HepG2 (cell line): ENCODE results near the gene FAM174C. TPM values are rescaled to one million over a fixed set of nuclear protein-coding genes. Genes with fewer than 3 reads are reported as not detected.

Experiments
- EEA1 ChIP-seq: sonication (generic); formaldehyde crosslinking; IDR thresholded peaks from 2 replicates; pipeline ENCODE4 v1.5.1; 2020; ENCODE audit warnings: mild to moderate bottlenecking, missing genetic modification reagents, borderline replicate concordance
- ELF3 ChIP-seq: IDR thresholded peaks from 2 replicates; pipeline ENCODE4 v1.6.1; 2016; ENCODE audit warnings: missing genetic modification reagents, missing compliant biosample characterization
- KDM2A ChIP-seq: sonication (generic); formaldehyde crosslinking; IDR thresholded peaks from 2 replicates; pipeline ENCODE4 v1.4.0; 2020; ENCODE audit warnings: low read depth, missing genetic modification reagents, borderline replicate concordance
- PHF20 ChIP-seq: sonication (generic); formaldehyde crosslinking; IDR thresholded peaks from 2 replicates; pipeline ENCODE4 v1.5.0; 2020; ENCODE audit warnings: mild to moderate bottlenecking, missing genetic modification reagents
- POGK ChIP-seq: sonication (generic); formaldehyde crosslinking; conservative IDR thresholded peaks from 2 replicates; pipeline ENCODE4 v1.8.0; 2022; ENCODE audit warnings: mild to moderate bottlenecking, moderate library complexity, missing genetic modification reagents
- POLR2AphosphoS2 ChIP-seq: IDR thresholded peaks from 2 replicates; pipeline ENCODE4 v1.6.1; 2011; ENCODE audit warnings: low read depth, low read length, improper control_type of control experiment
- RXRA ChIP-seq: sonication (generic); formaldehyde crosslinking; IDR thresholded peaks from 2 replicates; pipeline ENCODE4 v1.5.1; 2020; ENCODE audit warnings: missing genetic modification reagents
- U2AF2 ChIP-seq: fragments of 200-400 bp; formaldehyde crosslinking; IDR thresholded peaks from 2 replicates; pipeline ENCODE4 v1.6.1; 2017; ENCODE audit warnings: low read depth, mild to moderate bottlenecking, low read length
- ZNF260 ChIP-seq: sonication (generic); formaldehyde crosslinking; IDR thresholded peaks from 2 replicates; pipeline ENCODE4 v1.4.0; 2020; ENCODE audit warnings: missing genetic modification reagents, low read depth, mild to moderate bottlenecking, borderline replicate concordance
- ZNF687 ChIP-seq: sonication (generic); formaldehyde crosslinking; IDR thresholded peaks from 2 replicates; pipeline ENCODE4 v1.5.1; 2020; ENCODE audit warnings: mild to moderate bottlenecking, missing genetic modification reagents, moderate library complexity
- polyA plus RNA-seq, 8 experiments: library from polyadenylated mRNA; depleted of rRNA in 3 of 8; stranded (reverse) in 7 of 8; unstranded in 1 of 8; fragments of >200 nt; fragmentation: Illumina TruSeq in 4 of 8; extraction: Trizol in 4 of 8; gene quantifications; 2 replicates each; pipeline versions ENCODE4 v1.2.1 to v1.2.3, GENCODE V29; 2011 to 2016; ENCODE audit warnings: low read depth in 4 of 8, missing spikeins in 1 of 8, mixed read lengths in 1 of 8; ENCODE audit not compliant: insufficient read depth in 1 of 8
- total RNA-seq, 5 experiments: library from RNA; depleted of rRNA; stranded (reverse); fragments of >200 nt; fragmentation: Illumina TruSeq; extraction: Trizol; gene quantifications; 2 replicates each; pipeline ENCODE4 v1.2.3, GENCODE V29; 2016; ENCODE audit warnings: low read depth in 1 of 5
- TF ChIP-seq, protein P1 (sequence below): sonication (generic); formaldehyde crosslinking; conservative IDR thresholded peaks from 2 replicates; pipeline ENCODE4 v1.4.0; 2020; ENCODE audit warnings: missing genetic modification reagents
- TF ChIP-seq, protein P2 (sequence below): sonication (generic); formaldehyde crosslinking; IDR thresholded peaks from 2 replicates; pipeline ENCODE4 v1.4.0; 2020; ENCODE audit warnings: missing genetic modification reagents; ENCODE audit errors: not compliant biosample characterization
- TF ChIP-seq, protein P3 (sequence below): sonication (generic); formaldehyde crosslinking; IDR thresholded peaks from 2 replicates; pipeline ENCODE4 v1.4.0; 2020; ENCODE audit warnings: missing genetic modification reagents

The FAM174C gene
- total and polyA plus RNA-seq, 2 of the 13 experiments (the other 11 are each of a cell fraction or from before 2014, with no cell fraction given), result 19.5 to 31.3 TPM

GRCh38 chr19:1324806-1325567, 49.7 kb downstream of the FAM174C start (continued):
- TF ChIP-seq, protein P1, sequence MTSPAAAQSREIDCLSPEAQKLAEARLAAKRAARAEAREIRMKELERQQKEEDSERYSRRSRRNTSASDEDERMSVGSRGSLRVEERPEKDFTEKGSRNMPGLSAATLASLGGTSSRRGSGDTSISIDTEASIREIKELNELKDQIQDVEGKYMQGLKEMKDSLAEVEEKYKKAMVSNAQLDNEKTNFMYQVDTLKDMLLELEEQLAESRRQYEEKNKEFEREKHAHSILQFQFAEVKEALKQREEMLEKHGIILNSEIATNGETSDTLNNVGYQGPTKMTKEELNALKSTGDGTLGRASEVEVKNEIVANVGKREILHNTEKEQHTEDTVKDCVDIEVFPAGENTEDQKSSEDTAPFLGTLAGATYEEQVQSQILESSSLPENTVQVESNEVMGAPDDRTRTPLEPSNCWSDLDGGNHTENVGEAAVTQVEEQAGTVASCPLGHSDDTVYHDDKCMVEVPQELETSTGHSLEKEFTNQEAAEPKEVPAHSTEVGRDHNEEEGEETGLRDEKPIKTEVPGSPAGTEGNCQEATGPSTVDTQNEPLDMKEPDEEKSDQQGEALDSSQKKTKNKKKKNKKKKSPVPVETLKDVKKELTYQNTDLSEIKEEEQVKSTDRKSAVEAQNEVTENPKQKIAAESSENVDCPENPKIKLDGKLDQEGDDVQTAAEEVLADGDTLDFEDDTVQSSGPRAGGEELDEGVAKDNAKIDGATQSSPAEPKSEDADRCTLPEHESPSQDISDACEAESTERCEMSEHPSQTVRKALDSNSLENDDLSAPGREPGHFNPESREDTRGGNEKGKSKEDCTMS (CRISPR knock-in tag), result no peak
- TF ChIP-seq POLR2AphosphoS2, result no peak
- TF ChIP-seq ZNF260 (CRISPR knock-in tag), result no peak
- peak; percentile 51; the same call in 1 of the 2 replicates for TF ChIP-seq POGK (CRISPR knock-in tag)
- peak; percentile 89 for TF ChIP-seq ZNF687 (CRISPR knock-in tag)
- TF ChIP-seq, protein P2, sequence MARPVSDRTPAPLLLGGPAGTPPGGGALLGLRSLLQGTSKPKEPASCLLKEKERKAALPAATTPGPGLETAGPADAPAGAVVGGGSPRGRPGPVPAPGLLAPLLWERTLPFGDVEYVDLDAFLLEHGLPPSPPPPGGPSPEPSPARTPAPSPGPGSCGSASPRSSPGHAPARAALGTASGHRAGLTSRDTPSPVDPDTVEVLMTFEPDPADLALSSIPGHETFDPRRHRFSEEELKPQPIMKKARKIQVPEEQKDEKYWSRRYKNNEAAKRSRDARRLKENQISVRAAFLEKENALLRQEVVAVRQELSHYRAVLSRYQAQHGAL (CRISPR knock-in tag), result peak; percentile 21
- 0 out of 2 replicates have a peak, but pooled peaks have one; percentile 50 for TF ChIP-seq U2AF2
- TF ChIP-seq, protein P3, sequence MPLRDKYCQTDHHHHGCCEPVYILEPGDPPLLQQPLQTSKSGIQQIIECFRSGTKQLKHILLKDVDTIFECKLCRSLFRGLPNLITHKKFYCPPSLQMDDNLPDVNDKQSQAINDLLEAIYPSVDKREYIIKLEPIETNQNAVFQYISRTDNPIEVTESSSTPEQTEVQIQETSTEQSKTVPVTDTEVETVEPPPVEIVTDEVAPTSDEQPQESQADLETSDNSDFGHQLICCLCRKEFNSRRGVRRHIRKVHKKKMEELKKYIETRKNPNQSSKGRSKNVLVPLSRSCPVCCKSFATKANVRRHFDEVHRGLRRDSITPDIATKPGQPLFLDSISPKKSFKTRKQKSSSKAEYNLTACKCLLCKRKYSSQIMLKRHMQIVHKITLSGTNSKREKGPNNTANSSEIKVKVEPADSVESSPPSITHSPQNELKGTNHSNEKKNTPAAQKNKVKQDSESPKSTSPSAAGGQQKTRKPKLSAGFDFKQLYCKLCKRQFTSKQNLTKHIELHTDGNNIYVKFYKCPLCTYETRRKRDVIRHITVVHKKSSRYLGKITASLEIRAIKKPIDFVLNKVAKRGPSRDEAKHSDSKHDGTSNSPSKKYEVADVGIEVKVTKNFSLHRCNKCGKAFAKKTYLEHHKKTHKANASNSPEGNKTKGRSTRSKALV (CRISPR knock-in tag), result peak; percentile 42; the same call in 1 of the 2 replicates
- 0 out of 2 replicates have a peak, but pooled peaks have one; percentile 53 for TF ChIP-seq KDM2A (CRISPR knock-in tag)
- TF ChIP-seq PHF20, result peak; percentile 55; the same call in 1 of the 2 replicates
- peak; percentile 67; the same call in 1 of the 2 replicates for TF ChIP-seq EEA1 (CRISPR knock-in tag)
- no peak for TF ChIP-seq ELF3 (CRISPR knock-in tag)
- peak; percentile 88 for TF ChIP-seq RXRA (CRISPR knock-in tag)
